UCSD-AML1 (cell line): ENCODE results near the gene DTNBP1.
"Not testable (repeated sequence)": the region's sequence is repeated elsewhere in the genome, so short reads cannot be mapped to it uniquely, and the experiment has no call there.

Experiments
- DNase-seq: peaks from one replicate; lab custom pipeline; 2025; ENCODE audit not compliant: unreplicated experiment; lab: John Stamatoyannopoulos, UW

DTNBP1 gene

DNA sequence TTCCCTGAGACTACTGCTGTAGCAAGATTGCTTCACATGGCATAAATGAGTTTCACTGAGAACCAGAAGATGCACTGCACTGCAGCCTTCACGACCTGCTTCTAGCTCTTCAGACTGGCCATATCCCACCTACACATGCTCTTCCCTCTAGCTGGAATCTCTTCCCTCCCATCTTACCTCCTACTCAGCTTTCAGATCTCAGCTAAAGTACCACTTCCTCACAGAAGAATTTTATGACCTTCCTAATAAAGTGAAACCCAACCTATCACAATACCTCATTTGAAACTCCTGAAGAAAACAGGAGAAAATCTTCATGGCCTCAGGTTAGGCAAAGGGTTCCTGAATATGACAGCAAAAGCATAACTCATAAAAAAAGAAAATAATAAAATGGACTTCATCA lies 99.9 kb downstream of the DTNBP1 start:
- DNase-seq, result no peak

- no peak for DNase-seq
Observed at GRCh38 chr6:15561447-15562199, 101.2 kb downstream of the DTNBP1 start.

GRCh38 chr6:15560713-15561112 lies 102.1 kb downstream of the DTNBP1 start:
- DNase-seq, result no peak

DNA sequence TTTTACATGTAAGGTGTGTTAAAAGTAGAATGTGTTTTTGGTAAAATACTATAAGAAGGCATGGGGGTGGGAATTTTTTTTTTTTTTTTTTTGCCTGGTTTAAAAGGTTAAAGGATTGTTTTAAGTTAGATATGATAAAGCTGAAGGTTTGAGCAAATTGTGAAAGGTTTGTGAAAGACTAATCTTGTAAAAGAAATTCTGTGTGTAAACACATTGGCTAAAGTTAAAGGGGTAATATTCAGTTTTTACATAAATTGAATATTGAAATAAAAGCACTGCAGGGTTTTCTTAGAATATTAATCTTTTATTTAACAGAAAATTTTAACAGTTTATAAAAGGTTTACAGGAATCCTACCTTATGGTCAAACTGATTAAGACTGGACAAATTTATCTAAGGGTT lies 105.7 kb downstream of the DTNBP1 start:
- DNase-seq, result no peak

GRCh38 chr6:15556711-15557110 lies 106.1 kb downstream of the DTNBP1 start:
- DNase-seq, result no peak

GRCh38 chr6:15555101-15556038 lies 107.5 kb downstream of the DTNBP1 start:
- no peak for DNase-seq

- DNase-seq, result no peak
Observed at GRCh38 chr6:15554728-15555100, 108.1 kb downstream of the DTNBP1 start.

- no peak for DNase-seq
Observed at GRCh38 chr6:15553736-15554294, 109.0 kb downstream of the DTNBP1 start.

DNA sequence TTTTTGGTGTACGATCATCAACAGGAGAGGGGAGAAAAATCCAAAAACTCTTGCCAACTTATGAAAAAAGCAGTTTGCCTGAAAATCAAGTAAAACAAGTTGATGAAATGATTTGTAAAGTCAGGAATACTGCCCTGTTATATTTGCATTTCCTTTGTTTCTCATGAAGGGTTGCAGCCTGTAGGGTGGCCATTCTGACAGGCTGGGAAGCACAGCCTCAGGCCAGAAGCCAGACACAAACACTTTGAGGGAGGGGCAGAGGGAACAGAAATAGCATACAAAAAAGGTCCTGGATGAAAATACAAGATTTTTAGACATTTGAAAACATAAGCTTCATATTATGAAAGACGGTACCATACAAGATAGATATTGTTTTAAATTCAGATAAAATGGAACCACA lies 109.8 kb downstream of the DTNBP1 start:
- no peak for DNase-seq

DNA sequence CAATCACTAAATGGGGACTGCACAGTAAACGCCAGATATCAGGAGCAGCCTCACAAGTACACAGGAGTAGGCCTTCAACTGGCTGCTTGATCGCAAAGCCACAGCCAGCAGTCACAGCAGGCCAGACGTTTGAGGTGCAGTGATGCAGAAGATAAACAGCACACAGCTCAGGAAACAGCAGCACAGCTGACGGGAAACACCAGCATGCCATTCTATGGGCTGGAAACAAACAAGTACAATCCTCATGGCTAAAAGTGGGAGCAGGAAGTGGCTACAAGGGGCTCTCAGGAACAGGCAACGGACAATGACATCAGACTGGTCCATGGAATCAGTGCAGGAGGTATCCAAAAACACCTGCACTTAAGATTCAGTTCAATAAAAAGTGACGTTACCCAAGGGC lies 111.0 kb downstream of the DTNBP1 start:
- peak; percentile 60 for DNase-seq

GRCh38 chr6:15551262-15551661 lies 111.6 kb downstream of the DTNBP1 start:
- DNase-seq, result no peak

DNA sequence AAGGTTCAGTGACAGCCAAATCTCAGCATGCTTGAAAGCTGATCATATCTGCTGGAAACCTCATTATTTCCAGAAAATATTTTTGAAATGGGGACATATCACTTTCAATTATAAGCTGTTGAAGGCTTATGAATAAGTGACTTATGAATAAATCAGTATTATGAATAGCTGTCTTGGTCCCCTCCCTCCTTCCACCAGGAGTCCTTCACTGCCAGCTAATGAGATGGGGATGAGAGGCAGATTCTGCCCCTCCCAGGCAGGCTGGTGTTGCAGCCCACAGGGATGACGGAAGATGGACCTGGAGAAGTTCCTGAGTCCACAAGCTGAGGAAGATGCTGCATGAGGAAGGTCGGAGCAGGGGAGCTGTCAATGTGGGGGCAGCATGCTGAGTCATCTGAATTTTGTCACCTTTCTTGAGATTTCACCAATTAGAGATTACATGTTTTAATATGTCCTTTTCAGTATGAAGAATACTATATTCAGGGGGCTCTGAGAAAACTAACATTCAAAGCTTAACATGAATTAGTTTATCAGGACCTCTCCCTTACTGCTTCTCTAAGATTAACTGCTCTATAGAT lies 112.2 kb downstream of the DTNBP1 start:
- DNase-seq, result no peak

DNA sequence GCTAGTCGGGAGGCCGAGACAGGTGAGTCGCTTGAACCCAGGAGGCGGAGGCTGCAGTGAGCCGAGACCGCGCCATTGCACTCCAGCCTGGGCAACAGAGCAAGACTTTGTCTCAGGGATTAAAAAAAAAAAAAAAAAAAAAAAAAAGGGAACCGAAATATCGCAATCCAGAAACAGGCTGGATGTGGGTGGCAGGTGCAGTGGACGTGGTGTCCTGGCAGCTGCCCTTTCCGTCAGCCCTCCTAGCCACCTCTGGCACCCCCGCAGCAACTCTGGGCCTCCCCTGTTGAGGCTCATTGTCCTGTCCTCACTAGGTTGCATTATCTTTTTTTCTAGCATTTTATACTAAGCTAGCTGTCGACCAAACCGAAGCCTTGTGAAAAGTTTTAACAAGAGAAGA lies 113.5 kb downstream of the DTNBP1 start:
- no peak for DNase-seq

DNA sequence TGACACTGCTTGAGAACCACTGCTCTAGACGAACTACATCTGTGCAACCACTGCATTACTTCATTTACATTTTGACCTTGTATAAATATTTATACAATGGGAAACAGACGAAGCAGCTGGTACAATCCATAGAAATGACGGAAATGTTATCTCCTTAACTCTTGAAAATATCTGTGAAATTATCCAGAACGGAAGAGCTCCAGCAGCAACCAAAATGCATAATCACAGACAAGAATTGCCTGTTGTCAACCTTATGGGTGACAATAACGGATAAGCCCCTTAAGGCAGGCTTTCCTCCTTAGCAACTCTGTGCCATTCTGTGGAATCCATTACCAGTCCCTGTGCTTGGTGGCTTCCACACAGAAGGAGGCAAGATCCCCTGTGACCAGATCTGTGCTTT lies 115.4 kb downstream of the DTNBP1 start:
- no peak for DNase-seq

DNA sequence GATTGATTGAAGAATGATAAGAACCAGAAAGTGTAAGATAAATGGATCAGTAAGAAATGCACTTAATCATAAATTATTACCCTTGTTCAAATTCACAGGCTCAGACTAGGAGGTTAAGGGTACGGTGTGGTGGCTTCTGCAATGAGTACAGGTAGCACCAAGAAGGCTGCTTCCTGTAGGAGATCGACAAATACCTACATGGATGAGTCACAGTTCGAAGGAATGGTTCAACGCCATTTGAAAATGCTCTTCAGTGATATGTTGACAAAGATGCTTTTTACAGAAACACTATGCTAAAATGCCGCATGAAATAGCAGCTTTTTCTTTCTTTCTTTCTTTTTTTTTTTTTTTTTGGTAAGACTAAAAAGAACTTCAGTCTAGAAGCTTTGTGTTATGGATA lies 116.2 kb downstream of the DTNBP1 start:
- DNase-seq, result no peak

DNA sequence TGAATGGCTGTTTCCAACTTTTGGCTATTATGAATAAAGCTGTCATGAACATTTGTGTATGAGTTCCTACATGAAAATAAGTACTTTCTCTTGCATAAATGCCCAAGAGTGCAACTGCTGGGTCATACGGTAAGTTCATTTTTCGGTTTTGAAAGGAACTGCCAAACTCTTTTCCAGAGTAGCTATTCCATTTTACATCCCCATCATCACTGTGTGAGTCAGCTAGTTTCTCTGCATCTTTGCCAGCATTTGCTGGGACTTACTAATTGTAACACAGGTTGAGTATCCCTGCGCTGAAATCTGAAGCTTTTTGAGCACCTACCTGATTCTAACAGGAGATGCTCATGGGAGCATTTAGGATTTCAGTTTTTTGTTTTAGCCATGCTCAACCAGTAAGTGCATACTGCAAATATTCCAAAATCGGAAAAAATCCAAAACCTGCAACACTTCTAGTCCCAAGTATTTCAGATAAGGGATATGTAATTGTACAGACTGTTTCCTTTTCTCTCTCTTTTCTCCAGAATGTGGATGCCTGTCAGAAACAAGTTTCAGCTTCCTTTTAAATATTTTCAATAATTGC lies 118.4 kb downstream of the DTNBP1 start:
- no peak for DNase-seq

GRCh38 chr6:15543332-15543917 lies 119.4 kb downstream of the DTNBP1 start:
- DNase-seq, result not testable (repeated sequence)

GRCh38 chr6:15539722-15540270 lies 123.0 kb downstream of the DTNBP1 start:
- no peak for DNase-seq

GRCh38 chr6:15538766-15539495 lies 123.9 kb downstream of the DTNBP1 start:
- DNase-seq, result no peak

GRCh38 chr6:15538106-15538505 lies 124.7 kb downstream of the DTNBP1 start:
- no peak for DNase-seq
